ENCODE measurements around the gene CFTR. TPM values are rescaled to one million over a fixed set of nuclear protein-coding genes. Genes with fewer than 3 reads are reported as not detected.
A peak's percentile ranks its signal among the peaks of the same experiment; 100 is the strongest.

Gene CFTR
- total and polyA plus RNA-seq, 2 of the 4 experiments (the other 2 are of a cell fraction): 0.18 to 0.21 TPM

DNA sequence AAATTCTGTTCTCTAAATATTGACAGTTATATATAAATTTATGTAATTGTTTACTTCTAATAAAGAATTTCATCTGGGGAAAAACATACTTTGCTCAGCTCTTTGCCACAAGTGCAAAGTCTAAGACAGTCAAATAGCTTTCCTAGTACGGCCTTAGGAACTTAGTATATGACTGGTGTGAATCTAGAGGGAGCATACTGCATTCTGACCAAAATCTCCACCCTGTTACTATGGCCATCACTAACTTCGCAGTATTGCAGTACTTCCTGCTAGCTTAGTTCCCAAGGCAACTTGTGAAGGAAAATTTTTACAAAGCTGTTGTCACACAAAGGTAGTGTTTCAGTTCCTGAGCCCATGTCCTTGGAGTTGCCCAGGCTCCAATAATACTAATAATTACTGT lies 181.5 kb downstream of the CFTR start:
- Histone ChIP-seq H2BK15ac (ENCODE audit: low read depth, low read length) (peak overlapping the region; percentile 10; the same call in 1 of the 3 replicates), H2AFZ (replicated peaks; ENCODE audit: low read length, poor library complexity) (no peak overlapping the region), H3K4ac (ENCODE audit: low read depth, low read length) (no peak overlapping the region), H2BK120ac (ENCODE audit: low read depth, low read length) (0 out of 2 replicates have a peak overlapping the region, but pooled peaks have one; percentile 9), H2AK9ac (replicated peaks; ENCODE audit: low read depth, low read length, poor library complexity) (no peak overlapping the region), H4K5ac (ENCODE audit: low read depth, low read length) (peak overlapping the region; percentile 84; the same call in 1 of the 2 replicates), H4K91ac (ENCODE audit: insufficient read depth, low read depth, low read length) (0 out of 2 replicates have a peak overlapping the region, but pooled peaks have one; percentile 1), H3K27ac (ENCODE audit: insufficient read depth, low read length) (no peak overlapping the region), H3K36me3 (ENCODE audit: control insufficient read depth, insufficient read depth, low read length) (no peaks in the 10 kb centered on the region), H3K18ac (ENCODE audit: low read depth, low read length) (peak overlapping the region; percentile 69), H3K4me3 (ENCODE audit: insufficient read depth, low read depth, low read length) (no peak overlapping the region), H3K4me1 (ENCODE audit: control insufficient read depth, insufficient read depth, low read length) (peaks cover 11% of the 10 kb centered on the region), H4K20me1 (ENCODE audit: insufficient read depth, low read length) (no peaks in the 10 kb centered on the region), H3K27me3 (ENCODE audit: control insufficient read depth, insufficient read depth, low read length) (no peaks in the 10 kb centered on the region), H3K9me3 (ENCODE audit: control insufficient read depth, insufficient read depth, low read length) (no peaks in the 10 kb centered on the region), H3K79me1 (ENCODE audit: low read depth in 1 of 2, low read length in 2 of 2) (no peaks in the 10 kb centered on the region), H2BK20ac (ENCODE audit: low read depth, low read length) (no peak overlapping the region), H3K9ac (ENCODE audit: low read depth, low read length) (no peak overlapping the region), H3K4me2 (ENCODE audit: low read depth, low read length) (no peak overlapping the region), H2BK5ac (ENCODE audit: low read depth, low read length, poor library complexity, severe bottlenecking) (no peak overlapping the region), H3K56ac (ENCODE audit: extremely low read depth, insufficient read depth, low read length) (no peak overlapping the region), H3K23ac (ENCODE audit: low read depth, low read length) (no peak overlapping the region), H3K14ac (replicated peaks; ENCODE audit: low read depth, low read length) (no peak overlapping the region), H2AK5ac (ENCODE audit: low read depth, low read length) (no peak overlapping the region), H4K8ac (ENCODE audit: low read depth in 2 of 2, low read length in 2 of 2) (no peak overlapping the region), H3K9me1 (ENCODE audit: insufficient read depth, low read length) (peaks cover 3% of the 10 kb centered on the region)
- in situ Hi-C loops (cut with MboI; ENCODE audit: low sequenced_read_pairs): no loop called here
- ATAC-seq (ENCODE audit: low read depth) (no peak), DNase-seq (no peak)
- dilution Hi-C loops (cut with HindIII; ENCODE audit: low sequenced_read_pairs, unreplicated experiment): no loop called here
- intact Hi-C loops (cut with micrococcal nuclease): no loop called here
- ChIA-PET CTCF (no interaction called here), POLR2A (ENCODE audit: unreplicated experiment) (no interaction called here)
- TF ChIP-seq MAFK (IDR thresholded peaks at IDR 0.05; ENCODE audit: low read depth, low read length) (no peak), SMC3 (IDR thresholded peaks at IDR 0.05; ENCODE audit: low read depth, low read length) (no peak), NFE2L2 (IDR thresholded peaks at IDR 0.05; ENCODE audit: low read depth, low read length) (no peak), POLR2A (IDR thresholded peaks at IDR 0.05; ENCODE audit: low read depth, low read length) (no peak), RCOR1 (IDR thresholded peaks at IDR 0.05; ENCODE audit: insufficient replicate concordance, low read length) (no peak), BHLHE40 (IDR thresholded peaks at IDR 0.05; ENCODE audit: low read depth, low read length) (no peak), CEBPB (IDR thresholded peaks at IDR 0.05; ENCODE audit: low read depth, low read length) (no peak), RAD21 (IDR thresholded peaks at IDR 0.05; ENCODE audit: low read length) (no peak), CHD1 (IDR thresholded peaks at IDR 0.05; ENCODE audit: low read depth, low read length) (no peak), ELK1 (IDR thresholded peaks at IDR 0.05; ENCODE audit: borderline replicate concordance, low read depth, low read length) (no peak), MAZ (IDR thresholded peaks at IDR 0.05; ENCODE audit: borderline replicate concordance, low read depth, low read length) (no peak)
- TF ChIP-seq, protein P1, sequence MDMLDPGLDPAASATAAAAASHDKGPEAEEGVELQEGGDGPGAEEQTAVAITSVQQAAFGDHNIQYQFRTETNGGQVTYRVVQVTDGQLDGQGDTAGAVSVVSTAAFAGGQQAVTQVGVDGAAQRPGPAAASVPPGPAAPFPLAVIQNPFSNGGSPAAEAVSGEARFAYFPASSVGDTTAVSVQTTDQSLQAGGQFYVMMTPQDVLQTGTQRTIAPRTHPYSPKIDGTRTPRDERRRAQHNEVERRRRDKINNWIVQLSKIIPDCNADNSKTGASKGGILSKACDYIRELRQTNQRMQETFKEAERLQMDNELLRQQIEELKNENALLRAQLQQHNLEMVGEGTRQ (IDR thresholded peaks at IDR 0.05; ENCODE audit: low read depth, low read length): no peak
- BruUV-seq (replicated peaks): no TSS peak
- no CpG with 5 or more reads among the region's 2 CpGs for WGBS, 2 experiments (ENCODE audit: extremely low coverage in 2 of 2, insufficient read length in 1 of 2)
